Measurements from ENCODE around the gene UTS2R.
A peak's percentile ranks its signal among the peaks of the same experiment; 100 is the strongest.

DNA sequence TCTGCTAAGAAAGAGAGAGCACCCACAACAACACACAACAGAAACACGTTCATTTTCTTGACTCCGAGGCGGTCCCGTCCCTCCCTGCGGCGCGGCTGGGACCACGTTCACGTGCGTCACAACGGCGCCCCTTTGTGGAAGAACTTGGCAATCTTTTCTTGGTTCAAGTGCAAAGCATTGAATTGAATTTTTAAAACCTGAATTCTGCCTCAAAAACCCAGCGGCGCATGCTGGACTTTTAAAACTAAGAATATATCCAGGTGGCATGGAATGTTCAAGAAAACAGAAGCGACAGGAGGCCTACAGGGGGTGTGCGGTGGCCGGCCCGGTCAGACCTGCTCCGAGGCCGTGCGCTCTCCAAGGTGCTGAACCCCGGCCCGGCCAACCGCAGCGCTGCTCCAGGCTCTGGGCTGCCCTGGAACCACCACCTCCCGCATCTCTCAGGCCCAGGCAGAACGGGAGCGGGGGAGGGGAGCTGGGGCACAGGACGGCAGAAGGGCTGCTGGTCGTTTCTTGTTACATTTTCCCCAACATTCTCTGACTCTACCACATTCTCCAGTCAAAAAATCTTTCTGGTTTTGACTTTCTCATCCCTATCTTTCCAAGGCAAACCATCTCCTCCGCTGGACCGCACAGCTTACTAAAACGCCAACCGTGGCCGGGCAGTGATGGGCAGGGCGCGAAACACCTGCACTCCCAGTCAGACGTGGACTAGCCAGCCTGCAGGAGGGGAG, 43.1 kb downstream of the UTS2R start:
- TF ChIP-seq, protein P1, sequence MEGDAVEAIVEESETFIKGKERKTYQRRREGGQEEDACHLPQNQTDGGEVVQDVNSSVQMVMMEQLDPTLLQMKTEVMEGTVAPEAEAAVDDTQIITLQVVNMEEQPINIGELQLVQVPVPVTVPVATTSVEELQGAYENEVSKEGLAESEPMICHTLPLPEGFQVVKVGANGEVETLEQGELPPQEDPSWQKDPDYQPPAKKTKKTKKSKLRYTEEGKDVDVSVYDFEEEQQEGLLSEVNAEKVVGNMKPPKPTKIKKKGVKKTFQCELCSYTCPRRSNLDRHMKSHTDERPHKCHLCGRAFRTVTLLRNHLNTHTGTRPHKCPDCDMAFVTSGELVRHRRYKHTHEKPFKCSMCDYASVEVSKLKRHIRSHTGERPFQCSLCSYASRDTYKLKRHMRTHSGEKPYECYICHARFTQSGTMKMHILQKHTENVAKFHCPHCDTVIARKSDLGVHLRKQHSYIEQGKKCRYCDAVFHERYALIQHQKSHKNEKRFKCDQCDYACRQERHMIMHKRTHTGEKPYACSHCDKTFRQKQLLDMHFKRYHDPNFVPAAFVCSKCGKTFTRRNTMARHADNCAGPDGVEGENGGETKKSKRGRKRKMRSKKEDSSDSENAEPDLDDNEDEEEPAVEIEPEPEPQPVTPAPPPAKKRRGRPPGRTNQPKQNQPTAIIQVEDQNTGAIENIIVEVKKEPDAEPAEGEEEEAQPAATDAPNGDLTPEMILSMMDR (IDR thresholded peaks at IDR 0.05) = peak; percentile 52 to 56
- TF ChIP-seq POLR2A (IDR thresholded peaks at IDR 0.05) (no peak), EP300 (IDR thresholded peaks at IDR 0.05) (no peak)

Data from suprapubic skin (tissue), 3 donors.